Spleen (tissue), 7 donors: ENCODE measurements around the gene SLC26A2.

Experiments
- CTCF ChIP-seq, 11 experiments: fragments of 200-600 bp in 7 of 11; fragments of 450-650 bp in 4 of 11; sonication (generic) in 4 of 11; IDR thresholded peaks in 8 of 11; conservative IDR thresholded peaks in 3 of 11; 1 replicate in 7 of 11; 2 replicates in 4 of 11; pipeline versions ENCODE4 v1.4.0 to v1.8.0; 2016 to 2021; ENCODE audit warnings: antibody characterized with exemption in 11 of 11, inconsistent platforms in 4 of 11, mild to moderate bottlenecking in 1 of 11
- POLR2A ChIP-seq, 3 donors: fragments of 450-650 bp; IDR thresholded peaks; one replicate each; pipeline ENCODE4 v1.5.1; 2017; ENCODE audit warnings: antibody characterized with exemption in 3 of 3, mild to moderate bottlenecking in 1 of 3
- donor health status: DM: no; HTN: no; CAD: no; lungs with moderate emphysema.
- donor health status: DM: no; HTN: no; CAD: no.
- donor health status: DM: no; HTN: no; CAD: no.

GRCh38 chr5:150013931-150014330 is 53.4 kb downstream of the SLC26A2 start:
- TF ChIP-seq POLR2A (IDR thresholded peaks at IDR 0.05) (no peak), CTCF (IDR thresholded peaks at IDR 0.05 in 8 of 11, conservative IDR thresholded peaks at IDR 0.05 in 3 of 11) (no peak)
